Measurements from ENCODE around the gene KCNN3.

The KCNN3 gene

DNA sequence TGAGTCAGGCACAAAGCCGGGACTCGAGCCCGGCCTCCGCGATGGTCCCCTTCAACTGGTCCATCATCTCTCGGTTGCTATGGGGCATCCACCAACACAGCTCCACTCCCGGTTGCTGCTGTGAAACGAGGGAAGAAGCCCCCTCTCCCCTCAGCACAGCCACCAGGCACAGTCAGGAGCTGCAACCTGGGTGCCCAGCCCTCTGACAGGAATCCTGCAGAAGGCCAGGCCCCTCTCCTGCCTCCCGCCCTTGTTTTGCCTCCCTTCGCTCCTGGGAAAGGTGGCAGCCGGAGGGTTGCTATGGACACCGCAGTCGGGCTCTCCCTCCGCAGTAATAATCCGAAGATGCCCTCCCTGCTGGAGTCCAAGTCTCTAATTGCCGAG is 8.9 kb upstream of the KCNN3 start:
- DNase-seq (ENCODE audit: low read depth), result no peak

DNA sequence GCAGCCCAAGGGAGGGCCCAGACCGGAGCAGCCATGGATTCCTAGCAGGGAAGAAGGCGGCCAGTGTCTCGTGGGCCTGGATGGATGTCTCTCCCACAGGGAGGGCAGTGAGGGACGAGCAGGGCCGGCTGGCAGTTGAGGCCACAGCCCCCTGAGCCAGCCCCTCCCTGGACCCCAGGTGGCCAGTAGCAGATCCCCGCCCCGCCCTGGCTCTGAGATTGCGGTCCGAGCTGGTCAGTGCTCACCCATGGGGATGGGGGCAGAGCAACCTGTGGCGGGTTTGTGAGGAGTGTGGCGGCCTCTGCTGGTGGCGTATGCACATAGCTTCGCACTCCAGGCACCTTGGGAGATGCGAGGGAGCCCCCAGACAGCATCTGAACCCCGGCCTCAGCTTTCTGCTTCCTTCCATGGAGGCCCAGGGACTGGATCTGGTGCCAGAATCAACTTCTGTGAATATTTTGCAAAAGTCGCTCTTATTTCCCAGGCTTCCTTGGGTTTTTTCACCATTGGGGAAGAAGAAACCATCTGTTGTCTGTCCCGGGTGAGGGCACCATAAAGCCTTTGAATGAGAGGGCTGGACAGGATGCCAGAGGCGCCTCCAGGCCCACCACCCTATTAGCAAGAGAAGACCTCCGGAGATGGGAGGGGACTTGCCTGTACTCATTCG is 8.4 kb upstream of the KCNN3 start:
- peak; percentile 65 for DNase-seq (ENCODE audit: low read depth)

DNA sequence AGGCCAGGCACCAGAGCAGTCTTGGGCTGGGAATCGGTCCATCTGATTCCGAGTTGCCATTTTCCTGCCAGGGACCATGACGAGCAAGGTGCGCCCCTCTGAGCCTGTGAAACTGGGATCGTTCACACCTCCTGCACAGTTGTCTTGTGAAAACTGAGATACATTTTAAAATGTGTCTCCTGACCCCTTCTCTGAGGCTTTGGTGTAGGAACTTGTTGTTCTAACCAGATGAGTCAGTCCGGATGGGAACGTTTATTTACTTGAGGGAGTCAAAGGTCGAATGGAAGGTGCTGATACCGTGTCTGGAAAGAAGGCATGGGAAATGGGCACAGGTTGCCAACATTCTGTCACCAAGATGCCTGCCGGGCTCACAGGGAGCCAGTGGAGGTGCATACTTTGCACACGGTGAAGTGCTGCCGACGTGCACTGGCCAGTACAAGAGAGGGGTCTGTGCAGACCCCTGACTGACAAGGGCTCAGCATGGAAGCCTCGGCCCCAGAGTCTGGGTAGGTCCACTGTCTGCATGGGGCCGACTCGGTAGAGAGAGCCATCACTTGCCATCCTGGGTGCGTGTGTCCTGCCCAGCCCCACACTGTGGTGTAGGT is 7.4 kb upstream of the KCNN3 start:
- DNase-seq (ENCODE audit: low read depth), result no peak

GRCh38 chr1:154876842-154877369 is 6.8 kb upstream of the KCNN3 start:
- no peak for DNase-seq (ENCODE audit: low read depth)

DNA sequence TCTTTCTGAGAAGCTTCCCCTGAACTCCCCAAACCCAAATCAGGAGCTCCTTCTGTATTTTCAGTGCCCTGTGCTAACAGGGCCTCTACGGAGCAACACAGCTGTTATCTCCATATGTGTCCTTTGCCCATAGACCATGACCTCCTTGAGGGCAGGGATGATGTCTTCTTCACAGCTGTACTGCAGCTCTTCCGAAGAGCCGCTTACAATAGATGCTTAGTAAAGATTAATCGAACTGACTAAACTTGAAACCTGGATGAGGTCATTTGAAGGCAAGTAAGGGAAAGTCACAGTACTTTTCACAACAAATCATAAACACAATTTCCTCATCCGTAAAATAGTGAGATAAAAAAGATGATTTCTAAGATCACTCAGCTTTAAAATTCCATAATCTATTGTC is 4.4 kb upstream of the KCNN3 start:
- DNase-seq (ENCODE audit: low read depth), result no peak

DNA sequence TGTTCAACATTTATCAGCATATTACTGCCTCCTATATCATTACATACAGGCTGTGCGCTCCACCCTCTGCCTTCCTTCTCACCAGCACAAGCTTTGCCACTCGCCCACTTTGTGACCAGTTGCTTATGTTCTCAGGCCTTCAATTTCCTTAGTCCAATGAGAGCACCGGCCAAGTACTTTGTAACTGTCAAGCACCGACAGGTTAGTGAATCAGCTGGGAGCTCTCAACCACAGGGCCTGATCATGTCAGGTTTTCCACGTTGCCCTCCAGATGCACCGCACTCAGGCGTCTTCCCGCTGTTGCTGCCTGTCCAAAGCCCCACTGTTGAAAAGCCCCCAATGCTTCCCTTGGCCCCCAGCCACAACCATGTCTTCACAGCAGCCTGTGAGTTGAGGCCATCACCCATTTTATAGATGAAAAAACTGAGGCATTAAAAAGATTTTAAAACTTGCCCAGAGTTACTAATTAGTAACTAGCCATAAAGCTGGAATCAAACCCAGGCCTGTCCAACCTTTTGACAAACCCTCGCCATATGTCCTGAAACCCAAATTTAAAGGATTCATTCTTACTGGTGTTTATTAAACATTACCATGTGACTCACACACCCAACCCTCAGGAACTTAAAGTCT is 3.4 kb upstream of the KCNN3 start:
- DNase-seq (ENCODE audit: low read depth), result no peak

DNA sequence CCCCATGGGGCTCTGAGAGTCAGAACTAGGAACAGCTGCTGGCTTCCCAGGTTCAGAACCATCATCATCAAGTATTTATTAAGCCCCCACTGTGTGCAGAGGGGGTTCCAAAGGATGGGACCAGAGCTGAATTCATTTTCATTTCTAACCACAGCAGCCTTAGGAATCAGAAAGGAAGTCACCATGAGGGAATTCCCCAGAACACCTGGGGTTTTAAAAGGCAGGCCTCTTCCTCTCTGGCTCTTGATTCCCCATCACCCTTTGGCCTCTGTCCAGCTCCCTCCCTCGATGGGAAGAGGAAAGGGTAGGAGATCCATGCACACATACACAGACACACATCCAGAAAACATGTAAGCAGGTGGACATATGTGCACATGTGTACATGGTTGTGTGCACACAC is 1.3 kb upstream of the KCNN3 start:
- no peak for DNase-seq (ENCODE audit: low read depth)

DNA sequence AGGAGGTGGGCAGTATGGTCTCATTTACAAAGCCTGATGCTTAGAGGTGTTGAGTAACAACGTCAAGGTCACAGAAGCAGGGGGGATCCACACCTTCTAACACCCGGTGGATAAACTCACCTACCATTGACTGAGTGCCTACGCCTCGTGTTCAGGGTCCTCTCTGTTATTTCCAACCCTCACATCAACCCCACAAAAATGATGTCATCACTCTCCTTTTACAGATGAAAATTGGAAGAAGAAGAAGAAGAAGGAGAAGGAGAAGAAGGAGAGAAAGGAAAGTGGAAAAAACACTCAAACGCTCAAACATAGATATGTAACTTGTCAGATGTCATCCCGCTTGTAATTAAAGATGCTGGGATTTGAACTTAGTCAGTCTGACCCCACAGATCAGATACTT is 653 bp upstream of the KCNN3 start:
- no peak for DNase-seq (ENCODE audit: low read depth)

DNA sequence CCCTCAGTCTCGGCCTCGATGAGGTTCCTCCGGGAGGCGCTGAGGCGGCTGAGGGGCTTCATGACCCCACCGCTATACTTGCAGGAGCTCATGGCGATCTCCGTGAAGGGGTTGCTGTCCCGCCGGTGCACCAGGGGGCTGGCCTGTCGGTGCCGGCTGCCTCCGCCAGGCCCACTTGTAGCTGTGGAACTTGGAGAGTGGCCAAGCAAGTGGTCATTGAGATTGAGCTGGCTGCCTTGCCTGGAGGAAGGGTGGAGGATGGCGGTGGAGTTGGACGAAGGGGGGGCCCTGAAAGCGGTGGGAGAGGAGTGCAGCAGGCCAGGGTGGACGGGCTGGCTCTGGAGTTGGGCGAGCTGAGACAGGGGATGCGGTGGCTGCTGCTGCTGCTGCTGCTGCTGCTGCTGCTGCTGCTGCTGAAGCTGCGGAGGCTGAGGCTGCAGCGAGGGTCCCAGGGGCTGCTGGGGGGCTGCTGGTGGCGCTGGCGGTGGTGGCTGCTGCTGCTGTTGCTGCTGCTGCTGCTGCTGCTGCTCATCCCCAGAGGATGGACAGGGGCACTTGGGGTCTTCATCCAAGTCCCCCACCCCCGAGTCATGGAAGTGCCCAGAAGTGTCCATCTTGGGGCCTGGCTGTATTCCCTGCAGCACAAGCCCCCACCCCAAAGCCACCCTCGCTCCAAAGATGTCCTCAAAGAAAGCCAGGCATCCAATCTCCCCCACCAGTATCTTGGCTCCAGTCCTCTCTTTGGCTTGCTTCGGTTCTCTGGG is 548 bp downstream of the KCNN3 start:
- no peak for DNase-seq (ENCODE audit: low read depth)

GRCh38 chr1:154867841-154868605 is 2.1 kb downstream of the KCNN3 start:
- DNase-seq (ENCODE audit: low read depth), result no peak

- DNase-seq (ENCODE audit: low read depth), result peak; percentile 36
Measured at GRCh38 chr1:154867064-154867825, 2.8 kb downstream of the KCNN3 start.

DNA sequence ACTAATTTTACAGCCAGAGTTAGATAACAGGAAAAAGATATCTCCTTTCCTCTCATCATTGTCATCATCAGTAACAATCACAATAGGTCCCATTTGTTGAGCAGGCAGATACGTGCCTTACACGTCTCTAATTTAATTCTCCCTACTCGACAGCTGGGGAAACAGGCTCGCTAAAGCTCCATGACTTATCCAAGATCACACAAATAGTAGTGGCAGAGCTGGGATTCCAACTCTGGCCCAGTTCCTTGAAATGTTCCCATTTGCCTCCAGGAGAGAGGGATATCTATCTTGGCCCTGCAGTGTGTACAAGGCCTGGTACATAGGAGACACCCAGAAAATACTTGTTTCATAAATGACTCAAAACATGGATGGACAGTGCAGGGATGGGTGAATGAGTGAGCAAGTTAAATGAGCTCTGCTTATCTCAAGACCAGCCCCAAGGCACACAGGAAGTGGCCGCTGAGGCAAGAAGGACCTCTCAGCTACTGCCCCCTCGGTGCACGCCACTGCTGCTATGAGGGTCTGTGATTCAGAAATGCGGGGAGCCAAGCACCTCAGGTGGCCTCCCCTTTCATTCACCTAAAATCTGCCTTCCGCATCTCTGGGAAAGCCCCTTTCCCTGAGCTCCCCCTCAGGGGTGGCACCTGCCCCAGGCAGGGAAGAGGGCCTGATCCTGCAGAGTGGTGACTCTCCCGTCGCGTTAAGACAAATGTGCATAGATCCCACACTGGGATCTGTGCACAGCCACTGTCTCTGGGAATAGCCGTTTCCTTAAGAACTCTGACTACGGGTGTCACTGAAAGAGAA is 3.6 kb downstream of the KCNN3 start:
- no peak for DNase-seq (ENCODE audit: low read depth)

- DNase-seq (ENCODE audit: low read depth), result no peak
Measured at GRCh38 chr1:154865442-154866256, 4.4 kb downstream of the KCNN3 start.

DNA sequence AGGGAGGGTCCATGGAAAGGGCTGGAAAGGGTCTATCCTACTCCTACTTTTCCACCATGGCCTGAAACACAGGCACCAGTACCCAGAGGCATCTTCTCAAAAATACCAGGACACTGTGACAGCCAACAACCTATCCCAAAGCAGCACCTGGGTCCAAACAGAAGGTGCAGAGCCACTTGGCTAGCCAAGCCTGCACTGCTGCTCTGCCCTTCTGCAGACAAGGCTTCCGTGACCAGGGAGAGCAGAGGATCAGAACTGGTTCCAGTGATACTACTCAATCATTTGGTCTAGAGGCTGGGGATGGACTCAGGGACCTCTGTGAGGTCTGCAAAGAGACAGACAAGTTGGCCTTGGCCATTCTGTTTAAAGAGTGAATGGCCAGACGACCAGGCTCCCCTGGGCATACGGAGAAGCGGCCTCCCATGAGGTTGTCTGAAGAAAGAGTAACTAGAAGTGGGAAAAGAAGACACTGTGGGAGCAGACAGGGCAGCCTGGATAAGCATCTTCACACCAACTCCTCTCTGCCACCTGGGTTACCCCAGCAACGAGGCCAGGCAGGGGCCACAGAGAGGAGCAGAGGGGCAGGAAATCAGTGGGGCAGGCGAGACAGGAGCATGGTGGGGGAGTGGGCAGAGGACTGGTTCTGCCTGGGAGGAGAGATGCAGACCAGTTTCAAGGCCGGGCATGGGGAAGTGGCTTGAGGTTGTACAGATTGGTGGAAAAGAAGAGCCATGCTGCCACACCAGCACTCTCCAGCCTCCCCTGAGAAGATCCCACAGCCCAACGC is 5.7 kb downstream of the KCNN3 start:
- no peak for DNase-seq (ENCODE audit: low read depth)

GRCh38 chr1:154863315-154864174 is 6.5 kb downstream of the KCNN3 start:
- DNase-seq (ENCODE audit: low read depth), result peak; percentile 32

DNA sequence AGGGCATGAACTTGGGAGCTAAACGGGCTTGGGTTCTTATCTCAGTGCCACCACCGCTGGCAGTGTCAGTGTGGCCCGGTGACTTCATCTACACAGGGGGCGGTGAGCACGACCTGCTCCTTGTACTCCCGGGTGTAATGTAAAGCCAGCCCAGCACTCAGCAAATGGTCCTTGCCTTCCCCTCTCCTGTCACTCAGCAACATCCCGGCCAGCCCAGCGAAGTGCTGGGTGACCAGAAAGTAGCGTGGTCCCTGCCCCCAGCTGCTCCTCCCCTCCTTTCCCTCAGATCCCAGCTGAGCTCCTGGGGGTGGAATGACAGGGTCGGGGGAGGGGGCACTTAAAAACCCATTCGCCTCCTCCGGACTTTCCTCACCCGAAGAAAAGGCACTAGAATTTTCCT is 7.2 kb downstream of the KCNN3 start:
- DNase-seq (ENCODE audit: low read depth), result no peak

DNA sequence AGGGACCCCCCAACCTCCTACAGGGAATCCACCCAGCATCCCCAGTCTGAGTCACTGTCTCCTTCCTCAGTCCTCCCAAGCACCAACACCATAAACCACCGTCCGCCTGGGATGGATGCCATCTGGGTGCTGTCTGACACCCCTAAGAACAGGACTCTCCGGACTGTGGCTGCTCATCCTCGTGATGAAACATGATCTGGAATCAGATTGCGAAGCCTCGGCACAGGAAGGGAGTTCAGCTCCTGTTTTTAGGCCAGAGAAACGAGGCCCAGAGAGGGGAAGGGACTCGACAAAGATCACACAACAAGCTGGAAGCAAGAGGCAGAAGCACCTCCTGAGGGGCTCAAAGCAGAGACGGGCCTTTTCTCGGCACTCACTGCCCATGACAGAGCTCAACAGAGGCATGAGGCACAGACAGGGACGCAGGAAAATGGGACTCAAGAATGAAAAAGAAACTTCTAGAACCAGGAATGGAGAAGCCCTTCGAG is 8.4 kb downstream of the KCNN3 start:
- no peak for DNase-seq (ENCODE audit: low read depth)

Data from activated T-cell treated with anti-CD3 and anti-CD28 coated beads for 48 hours (primary cell).